Neuronal stem cell (in vitro differentiated cells): ENCODE data around the gene ZNF563.

Source experiments
- DNase-seq: peaks from one replicate; pipeline ENCODE4 v3.0.0-alpha.2; 2013; ENCODE audit warnings: low spot score
- H2AFZ ChIP-seq: one replicate; pipeline ENCODE4 v1.6.1; 2013; ENCODE audit warnings: mild to moderate bottlenecking, low read length, inconsistent platforms
- H2AK5ac ChIP-seq: 2 replicates; pipeline ENCODE4 v1.6.1; 2013; ENCODE audit warnings: low read depth, mild to moderate bottlenecking, inconsistent platforms, low read length, moderate library complexity, mixed read lengths
- H2BK120ac ChIP-seq: 2 replicates; pipeline ENCODE4 v1.6.1; 2013; ENCODE audit warnings: low read depth, mild to moderate bottlenecking, inconsistent platforms, low read length, moderate library complexity, mixed read lengths
- H2BK12ac ChIP-seq: one replicate; pipeline ENCODE4 v1.6.1; 2013; ENCODE audit warnings: low read length, inconsistent platforms
- H2BK15ac ChIP-seq: 2 replicates; pipeline ENCODE4 v1.6.1; 2013; ENCODE audit warnings: mild to moderate bottlenecking, low read length, inconsistent platforms, mixed read lengths
- H2BK5ac ChIP-seq: one replicate; pipeline ENCODE4 v1.6.1; 2013; ENCODE audit warnings: inconsistent platforms, mild to moderate bottlenecking, low read length, moderate library complexity
- H3K14ac ChIP-seq: one replicate; pipeline ENCODE4 v1.6.1; 2013; ENCODE audit warnings: low read length, inconsistent platforms
- H3K18ac ChIP-seq: 2 replicates; pipeline ENCODE4 v1.6.1; 2013; ENCODE audit warnings: low read length, inconsistent platforms
- H3K23ac ChIP-seq: 2 replicates; pipeline ENCODE4 v1.6.1; 2013; ENCODE audit warnings: low read depth, mild to moderate bottlenecking, mixed read lengths, low read length, inconsistent platforms; ENCODE audit not compliant: poor library complexity
- H3K27ac ChIP-seq: replicated peaks from 3 replicates; pipeline ENCODE4 v1.5.1; 2013; ENCODE audit warnings: low read length, inconsistent platforms
- H3K27me3 ChIP-seq, 3 experiments: 2 replicates each; pipeline ENCODE4 v1.6.1; 2013; ENCODE audit warnings: low read length in 3 of 3, mild to moderate bottlenecking in 2 of 3, inconsistent platforms in 1 of 3, low read depth in 1 of 3, mixed read lengths in 1 of 3, moderate library complexity in 1 of 3; ENCODE audit not compliant: control insufficient read depth in 3 of 3, insufficient read depth in 3 of 3
- H3K36me3 ChIP-seq, 2 donors: replicated peaks in 1 of 2; 2 replicates each; pipeline ENCODE4 v1.6.1; 2013; ENCODE audit warnings: low read length in 2 of 2; ENCODE audit not compliant: control insufficient read depth in 2 of 2, insufficient read depth in 2 of 2
- H3K4ac ChIP-seq: 2 replicates; pipeline ENCODE4 v1.6.1; 2013; ENCODE audit warnings: inconsistent platforms, mild to moderate bottlenecking, low read length, moderate library complexity
- H3K4me1 ChIP-seq, 2 donors: 1 replicate in 1 of 2; 2 replicates in 1 of 2; pipeline ENCODE4 v1.6.1; 2013; ENCODE audit warnings: low read length in 2 of 2, low read depth in 1 of 2; ENCODE audit not compliant: control insufficient read depth in 2 of 2, insufficient read depth in 1 of 2
- H3K4me2 ChIP-seq: one replicate; pipeline ENCODE4 v1.6.1; 2013; ENCODE audit warnings: mild to moderate bottlenecking, low read length, inconsistent platforms; ENCODE audit not compliant: insufficient read depth, poor library complexity, severe bottlenecking
- H3K4me3 ChIP-seq, 2 donors: 2 replicates each; pipeline ENCODE4 v1.5.1; 2013; ENCODE audit warnings: low read length in 2 of 2, mild to moderate bottlenecking in 2 of 2, inconsistent platforms in 1 of 2, moderate library complexity in 1 of 2
- H3K79me1 ChIP-seq: one replicate; pipeline ENCODE4 v1.6.1; 2013; ENCODE audit warnings: low read depth, mild to moderate bottlenecking, inconsistent platforms, low read length, moderate library complexity
- H3K9ac ChIP-seq: one replicate; pipeline ENCODE4 v1.6.1; 2013; ENCODE audit warnings: mild to moderate bottlenecking, low read depth, low read length, inconsistent platforms; ENCODE audit not compliant: poor library complexity
- H3K9me3 ChIP-seq, 2 donors: replicated peaks in 1 of 2; 2 replicates each; pipeline versions ENCODE3 to v1.6.1; 2013; ENCODE audit warnings: low read length in 2 of 2, mild to moderate bottlenecking in 2 of 2, inconsistent platforms in 1 of 2, low read depth in 1 of 2, mixed read lengths in 1 of 2, moderate library complexity in 1 of 2; ENCODE audit not compliant: control insufficient read depth in 2 of 2, insufficient read depth in 1 of 2
- H4K8ac ChIP-seq: one replicate; pipeline ENCODE4 v1.6.1; 2013; ENCODE audit warnings: low read depth, mild to moderate bottlenecking, inconsistent platforms, low read length, moderate library complexity
- H4K91ac ChIP-seq: one replicate; pipeline ENCODE4 v1.6.1; 2013; ENCODE audit warnings: low read length, low read depth, mild to moderate bottlenecking, inconsistent platforms; ENCODE audit not compliant: poor library complexity
- WGBS, 2 donors: extraction: QIAGEN DNeasy Blood & Tissue Kit; methylation state at CpG; one replicate each; pipeline ENCODE4 v1.1.7; 2013; ENCODE audit warnings: missing lambda C conversion rate in 2 of 2, mixed read lengths in 1 of 2; ENCODE audit not compliant: insufficient read length in 2 of 2, insufficient replicate concordance in 1 of 2; ENCODE audit errors: extremely low coverage in 2 of 2; 5-methylcytosine and 5-hydroxymethylcytosine counted together

The ZNF563 gene

GRCh38 chr19:12284631-12285030, 48.8 kb downstream of the ZNF563 start:
- H3K79me1 ChIP-seq: no peaks in the 10 kb centered on the region
- no peaks in the 10 kb centered on the region for H3K4me1 ChIP-seq
- peaks cover 0 to 42% of the 10 kb centered on the region in 2 donors for H3K36me3 ChIP-seq
- H3K4me3 ChIP-seq: no peak overlapping the region
- H3K9me3 ChIP-seq: peaks cover 1 to 65% of the 10 kb centered on the region in 2 donors
- H3K23ac ChIP-seq: no peak overlapping the region
- no peak overlapping the region for H3K18ac ChIP-seq
- WGBS, 2 donors: no CpG with 5 or more reads among the region's 18 CpGs
- no peaks in the 10 kb centered on the region for H3K27me3 ChIP-seq
- H3K4me2 ChIP-seq: no peak overlapping the region
- no peak overlapping the region for H2AFZ ChIP-seq
- DNase-seq: no peak
- no peak overlapping the region for H2BK120ac ChIP-seq
- no peak overlapping the region for H2AK5ac ChIP-seq
- H3K9ac ChIP-seq: no peak overlapping the region
- H3K14ac ChIP-seq: no peak overlapping the region
- no peak overlapping the region for H4K8ac ChIP-seq
- H2BK5ac ChIP-seq: no peak overlapping the region
- H4K91ac ChIP-seq: no peak overlapping the region
- H3K4ac ChIP-seq: no peak overlapping the region
- H2BK15ac ChIP-seq: no peak overlapping the region
- H2BK12ac ChIP-seq: no peak overlapping the region
- H3K27ac ChIP-seq: no peak overlapping the region

DNA sequence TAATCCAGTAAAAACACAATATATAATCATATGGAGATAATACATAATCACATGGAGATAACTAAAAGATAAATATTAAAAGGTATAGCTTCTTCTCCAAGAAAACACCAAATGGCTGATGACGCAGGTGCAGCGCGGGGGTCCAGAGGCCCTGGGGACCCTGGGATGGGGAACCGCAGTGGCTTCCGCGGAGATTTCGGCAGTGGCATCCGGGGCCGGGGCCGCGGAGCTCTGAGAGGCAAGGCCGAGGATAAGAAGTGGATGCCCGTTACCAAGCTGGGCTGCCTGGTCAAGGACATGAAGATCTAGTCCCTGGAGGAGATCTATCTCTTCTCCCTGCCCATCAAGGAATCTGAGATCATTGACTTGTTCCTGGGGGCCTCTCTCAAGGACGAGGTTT, 49.2 kb downstream of the ZNF563 start:
- no peaks in the 10 kb centered on the region for H3K27me3 ChIP-seq
- no peak overlapping the region for H3K9ac ChIP-seq
- no peak overlapping the region for H2BK5ac ChIP-seq
- H3K9me3 ChIP-seq: peaks cover 1 to 68% of the 10 kb centered on the region in 2 donors
- H3K23ac ChIP-seq: no peak overlapping the region
- H4K8ac ChIP-seq: no peak overlapping the region
- H3K79me1 ChIP-seq: no peaks in the 10 kb centered on the region
- no CpG with 5 or more reads among the region's 14 CpGs for WGBS, 2 donors
- H3K4ac ChIP-seq: no peak overlapping the region
- no peak overlapping the region for H2AFZ ChIP-seq
- H3K4me2 ChIP-seq: no peak overlapping the region
- no peak overlapping the region for H3K27ac ChIP-seq
- peaks cover 0 to 40% of the 10 kb centered on the region in 2 donors for H3K36me3 ChIP-seq
- no peak overlapping the region for H2AK5ac ChIP-seq
- H3K4me3 ChIP-seq: no peak overlapping the region
- H3K14ac ChIP-seq: no peak overlapping the region
- H2BK15ac ChIP-seq: no peak overlapping the region
- no peak overlapping the region for H2BK120ac ChIP-seq
- no peak overlapping the region for H2BK12ac ChIP-seq
- H4K91ac ChIP-seq: no peak overlapping the region
- no peaks in the 10 kb centered on the region for H3K4me1 ChIP-seq
- no peak for DNase-seq
- no peak overlapping the region for H3K18ac ChIP-seq

DNA sequence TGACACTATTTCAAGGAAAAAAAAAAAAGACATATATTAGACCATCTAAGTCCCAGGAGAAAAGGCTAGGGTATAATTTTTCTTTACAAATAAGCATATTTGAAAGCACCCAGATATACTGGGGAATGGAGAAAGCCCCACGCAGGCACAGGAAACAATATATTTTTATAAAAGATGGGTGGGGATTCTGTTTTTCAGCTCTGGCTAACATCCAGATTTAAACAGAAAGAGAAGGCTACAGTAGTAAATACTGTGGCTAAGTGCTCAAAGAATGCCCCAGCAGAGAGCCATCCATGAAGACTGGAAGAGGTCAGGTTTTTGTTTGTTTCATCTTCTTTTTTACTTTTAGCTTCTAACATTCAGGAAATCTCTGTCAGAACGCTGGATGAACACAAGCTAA, 54.7 kb downstream of the ZNF563 start:
- WGBS, 2 donors: no CpG with 5 or more reads among the region's 2 CpGs
- H2BK120ac ChIP-seq: no peak overlapping the region
- H3K4me1 ChIP-seq: no peaks in the 10 kb centered on the region
- H3K9ac ChIP-seq: no peak overlapping the region
- no peak overlapping the region for H2AFZ ChIP-seq
- no peak overlapping the region for H3K4ac ChIP-seq
- peaks cover 1 to 44% of the 10 kb centered on the region in 2 donors for H3K36me3 ChIP-seq
- H2BK5ac ChIP-seq: no peak overlapping the region
- H3K27ac ChIP-seq: no peak overlapping the region
- H2BK12ac ChIP-seq: no peak overlapping the region
- peaks cover 2% of the 10 kb centered on the region for H3K79me1 ChIP-seq
- H3K27me3 ChIP-seq: no peaks in the 10 kb centered on the region
- H2AK5ac ChIP-seq: no peak overlapping the region
- no peak overlapping the region for H4K8ac ChIP-seq
- no peak overlapping the region for H3K4me2 ChIP-seq
- DNase-seq: no peak
- no peak overlapping the region for H3K4me3 ChIP-seq
- H3K9me3 ChIP-seq: peaks cover 8 to 87% of the 10 kb centered on the region in 2 donors
- no peak overlapping the region for H3K14ac ChIP-seq
- H3K23ac ChIP-seq: no peak overlapping the region
- no peak overlapping the region for H4K91ac ChIP-seq
- no peak overlapping the region for H2BK15ac ChIP-seq
- H3K18ac ChIP-seq: no peak overlapping the region

DNA sequence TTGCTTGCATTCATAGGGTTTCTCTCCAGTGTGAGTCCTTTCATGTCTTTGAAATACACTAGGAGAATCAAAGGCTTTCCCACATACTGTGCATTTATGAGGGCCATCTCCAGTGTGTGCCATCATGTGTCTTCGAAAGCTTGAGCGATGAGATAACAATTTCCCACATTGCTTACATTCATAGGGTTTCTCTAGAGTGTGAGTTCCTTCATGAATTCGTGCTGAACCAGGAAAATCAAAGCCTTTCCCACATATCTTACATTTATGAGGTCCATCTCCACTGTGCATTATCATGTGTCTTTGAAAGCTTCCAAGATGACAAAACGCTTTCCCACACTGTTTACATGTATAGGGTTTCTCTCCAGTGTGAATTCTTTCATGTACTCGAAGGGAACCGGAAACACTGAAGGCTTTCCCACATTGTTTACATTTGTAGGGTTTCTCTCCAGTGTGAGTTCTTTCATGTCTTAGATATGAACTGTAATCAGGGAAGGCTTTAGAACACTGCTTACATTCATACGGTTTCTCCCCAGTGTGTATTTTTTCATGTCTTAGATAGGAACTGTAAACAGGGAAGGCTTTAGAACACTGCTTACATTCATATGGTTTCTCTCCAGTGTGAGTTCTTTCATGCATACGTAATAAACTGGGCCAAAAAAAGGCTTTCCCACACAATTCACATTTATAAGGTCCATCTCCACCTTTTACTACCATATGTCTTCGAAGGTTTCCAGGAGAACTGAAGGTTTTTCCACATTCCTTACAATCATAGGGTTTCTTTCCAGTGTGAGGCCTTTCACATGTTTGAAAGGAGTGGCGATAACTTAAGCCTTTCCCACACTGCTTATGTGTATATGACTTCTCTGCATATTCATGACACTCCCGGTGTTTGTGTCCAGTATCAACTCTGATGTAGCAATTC, 60.2 kb downstream of the ZNF563 start:
- Histone ChIP-seq H2BK120ac (no peak overlapping the region), H2BK12ac (no peak overlapping the region), H4K8ac (no peak overlapping the region), H3K14ac (no peak overlapping the region), H4K91ac (no peak overlapping the region), H2BK5ac (no peak overlapping the region), H2BK15ac (no peak overlapping the region), H3K4ac (no peak overlapping the region), H3K27ac (no peak overlapping the region), H3K9me3 (peaks cover 27 to 94% of the 10 kb centered on the region in 2 donors), H3K4me1 (no peaks in the 10 kb centered on the region), H3K79me1 (peaks cover 2% of the 10 kb centered on the region), H3K36me3 (peaks cover 8 to 73% of the 10 kb centered on the region in 2 donors), H3K4me2 (no peak overlapping the region), H3K18ac (no peak overlapping the region), H3K27me3 (no peaks in the 10 kb centered on the region), H2AFZ (no peak overlapping the region), H3K23ac (no peak overlapping the region), H3K4me3 (no peak overlapping the region), H3K9ac (no peak overlapping the region), H2AK5ac (no peak overlapping the region)
- no peak for DNase-seq
- WGBS, 2 donors: no CpG with 5 or more reads among the region's 11 CpGs
